HG03066 (cell line): ENCODE results near the gene SLC35G6.
"Not testable (repeated sequence)": the region's sequence is repeated elsewhere in the genome, so short reads cannot be mapped to it uniquely, and the experiment has no call there.

ENCODE experiments used
- ATAC-seq: cut with Tn5 transposase; IDR thresholded peaks from one replicate; pipeline ENCODE4 v1.9.1; 2021; ENCODE audit warnings: low read depth; ENCODE audit not compliant: unreplicated experiment

SLC35G6 gene

DNA sequence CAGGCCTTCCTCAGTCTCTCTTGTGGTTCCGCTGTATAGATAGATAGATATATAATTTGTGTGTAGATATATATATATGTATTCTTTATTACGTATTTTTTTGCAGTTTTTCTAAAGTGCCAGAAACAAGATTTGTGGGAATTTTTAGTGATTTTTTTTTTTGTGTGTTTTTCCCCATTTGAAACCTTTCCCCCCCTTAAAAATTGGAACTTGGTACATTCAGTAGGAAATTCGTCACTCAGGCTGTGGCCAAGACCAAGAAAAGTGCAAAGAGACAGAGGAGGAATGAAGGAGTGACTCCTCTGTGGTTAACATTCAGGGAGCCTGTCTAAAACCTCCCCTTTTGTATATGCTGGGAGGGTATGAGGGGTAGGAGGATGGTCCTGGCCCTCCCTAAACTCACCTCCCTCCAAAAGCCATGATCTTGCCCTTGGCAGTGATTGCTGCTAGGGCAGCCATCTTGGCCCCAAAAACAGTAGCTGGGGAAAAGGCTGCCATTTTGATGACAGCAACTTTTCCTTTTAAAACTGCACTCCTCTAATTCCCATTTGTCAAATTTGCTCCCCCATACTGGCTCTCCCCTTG, 21.2 kb upstream of the SLC35G6 start:
- ATAC-seq: no peak

DNA sequence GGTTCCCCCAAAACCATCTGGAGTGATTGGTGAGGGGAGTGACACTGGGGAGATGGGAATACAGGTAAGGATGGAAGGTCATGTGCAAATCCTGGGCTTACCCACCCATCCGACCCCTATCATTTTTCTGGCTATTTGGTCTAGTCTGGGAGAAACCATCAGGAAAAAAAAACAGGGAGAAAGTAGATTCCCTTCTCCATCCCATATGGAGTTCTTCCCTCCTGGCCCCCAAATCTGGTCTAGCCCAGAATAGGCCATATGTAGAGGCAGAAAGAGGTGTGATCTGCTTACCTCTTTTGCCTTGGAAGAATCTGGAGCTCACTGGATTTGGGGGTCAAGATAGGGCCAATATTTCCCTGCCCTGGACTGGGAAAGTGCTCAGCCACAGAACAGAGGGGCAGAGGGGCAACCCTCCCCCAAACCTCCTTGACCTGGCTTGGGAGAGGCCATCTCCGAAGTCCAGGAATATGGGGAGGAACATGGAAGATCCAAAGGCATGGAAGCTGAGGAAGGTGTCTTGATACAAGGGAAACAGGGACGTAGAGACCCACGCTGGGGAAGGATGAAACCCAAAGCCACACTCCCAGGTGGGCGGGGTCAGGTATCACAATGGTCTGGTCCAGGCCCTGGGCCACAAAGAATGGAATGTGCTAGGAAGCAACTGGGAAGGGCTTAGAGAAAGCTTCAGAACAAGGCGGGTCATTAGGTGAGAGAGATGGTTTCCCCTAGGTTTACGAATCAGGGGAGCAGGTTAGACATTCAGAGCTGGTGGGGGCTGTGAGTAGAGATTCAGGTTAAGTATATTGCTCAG, 20.2 kb upstream of the SLC35G6 start:
- no peak for ATAC-seq

DNA sequence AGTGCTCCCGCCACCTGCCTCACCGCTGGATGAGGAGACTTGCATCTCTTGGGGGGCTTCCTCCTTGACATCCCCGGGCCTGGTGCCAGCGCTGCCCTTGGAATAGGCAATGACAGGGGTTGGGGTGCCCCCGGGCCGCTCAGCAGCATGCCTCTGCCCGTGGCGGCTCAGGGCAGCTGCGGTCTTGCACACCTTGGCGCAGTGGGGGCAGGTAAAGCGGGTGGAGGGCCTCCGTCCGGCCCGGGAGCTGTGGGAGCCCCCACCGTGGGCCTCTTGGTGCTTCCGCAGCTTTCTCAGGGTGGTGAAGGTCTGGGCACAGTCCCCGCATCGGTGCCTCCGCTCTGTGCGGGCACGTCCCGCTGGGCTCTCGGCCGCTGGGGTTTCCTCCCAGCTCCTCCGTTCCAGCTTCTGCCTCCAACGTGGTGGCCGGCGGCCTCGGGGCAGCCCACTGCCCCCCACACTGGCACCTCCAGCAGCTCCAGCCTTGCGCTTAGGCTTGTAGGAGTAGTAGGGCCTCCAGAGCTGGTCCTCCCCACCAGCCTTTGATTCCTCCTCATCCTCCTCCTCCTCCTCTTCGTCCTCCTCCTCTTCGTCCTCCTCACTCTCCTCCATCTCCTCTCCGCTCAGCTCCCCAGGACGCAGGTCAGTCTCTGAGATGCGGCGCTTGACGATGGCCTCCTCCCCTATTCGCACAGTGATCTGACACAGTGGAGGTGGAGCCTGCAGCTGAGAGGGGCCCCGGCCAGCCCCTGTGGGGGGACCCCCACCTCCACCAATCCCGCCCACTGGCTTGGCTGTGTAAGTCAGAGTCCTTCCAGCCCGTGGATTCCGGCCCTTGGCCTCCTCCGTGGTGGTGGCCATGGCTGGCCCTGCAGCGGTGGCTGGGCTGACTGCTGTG, 18.5 kb upstream of the SLC35G6 start:
- no peak for ATAC-seq

DNA sequence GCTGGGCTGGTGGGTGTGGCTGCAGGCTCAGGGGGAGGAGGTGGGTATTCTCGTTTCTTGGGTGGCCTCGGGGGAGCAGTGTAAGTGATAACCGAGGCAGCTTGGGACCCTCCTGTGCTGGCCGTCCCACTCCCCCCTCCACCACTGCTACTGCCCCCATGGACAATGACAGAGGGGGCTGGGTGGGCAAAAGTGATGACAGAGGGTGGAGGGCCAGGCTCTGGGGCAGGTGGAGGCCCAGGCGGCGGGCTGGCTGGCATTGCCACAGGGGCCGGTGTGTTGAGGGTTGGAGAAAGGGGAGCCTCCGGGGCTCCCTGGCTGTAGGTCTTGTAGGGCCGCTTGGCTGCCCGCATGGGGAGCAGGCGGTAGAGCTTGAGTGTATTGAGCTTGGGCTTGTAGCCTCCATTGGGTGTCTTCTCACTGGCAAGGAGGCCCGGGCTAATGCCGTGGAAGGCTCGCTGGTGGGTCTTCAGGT, 17.8 kb upstream of the SLC35G6 start:
- ATAC-seq: no peak

DNA sequence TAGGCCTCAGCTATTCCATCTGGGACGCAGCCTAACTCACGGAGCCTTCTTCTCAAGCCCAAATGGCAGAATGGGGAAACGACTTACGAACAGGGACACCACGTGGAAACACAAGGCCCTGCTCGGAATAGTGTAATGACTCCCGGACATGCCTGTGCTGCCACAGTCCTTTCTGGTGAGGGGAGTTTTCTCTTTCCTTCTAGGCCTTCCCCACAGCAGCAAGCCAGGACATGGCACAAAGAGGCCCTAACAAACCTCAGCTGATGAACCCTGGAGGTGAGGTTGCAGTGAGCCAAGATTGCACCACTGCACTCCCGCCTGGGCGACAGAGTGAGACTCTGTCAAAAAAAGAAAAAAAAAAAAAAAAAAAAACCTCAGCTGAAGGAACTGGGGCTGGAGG, 17.2 kb upstream of the SLC35G6 start:
- no peak for ATAC-seq

DNA sequence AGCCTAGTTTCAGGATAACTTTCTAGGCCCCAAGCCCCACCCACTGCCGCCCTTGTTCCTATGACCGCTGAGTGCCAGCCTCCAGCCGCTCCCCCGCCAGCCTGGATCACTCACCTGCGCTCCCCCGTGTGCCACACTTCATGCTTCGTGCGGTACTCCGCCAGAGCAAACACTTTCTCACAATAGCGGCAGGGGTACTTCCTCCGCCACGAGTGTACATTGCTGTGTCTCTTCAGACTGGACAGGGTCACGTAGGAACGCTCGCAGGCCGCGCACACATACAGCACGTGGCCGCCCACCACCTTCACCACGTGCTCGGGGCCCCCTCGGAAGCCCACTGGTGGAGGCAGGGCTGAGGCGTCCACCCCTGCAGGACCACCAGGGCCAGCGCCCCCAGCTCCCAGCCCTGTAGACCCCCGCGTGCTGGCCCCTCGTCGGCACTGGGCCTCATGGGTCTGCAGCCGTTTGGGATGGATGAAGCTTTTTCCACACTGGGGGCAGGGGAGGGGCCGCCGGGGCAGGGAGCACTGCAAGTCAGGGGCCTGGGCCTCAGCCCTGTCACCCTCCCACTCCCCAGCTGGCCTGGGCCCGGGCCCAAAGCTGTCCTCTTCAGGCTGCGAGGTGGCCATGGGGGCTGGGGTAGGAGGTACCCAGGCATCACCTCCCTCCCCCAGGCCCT, 15.5 kb upstream of the SLC35G6 start:
- ATAC-seq: no peak

DNA sequence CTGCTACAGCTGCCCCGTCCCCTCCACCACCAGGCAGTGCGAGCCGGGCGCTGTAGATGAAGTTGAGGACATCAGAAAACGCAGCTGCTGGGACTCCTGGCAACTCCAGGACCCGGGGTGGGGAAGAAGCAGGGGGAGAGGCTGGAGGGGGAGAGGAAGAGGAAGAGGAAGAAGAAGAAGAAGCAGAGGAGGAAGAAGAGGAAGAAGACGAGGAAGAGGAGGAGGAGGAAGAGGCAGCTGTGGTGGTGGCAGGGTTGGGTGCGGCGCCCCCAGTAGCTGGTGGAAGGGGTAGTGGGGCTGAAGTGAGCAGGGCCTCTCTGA, 15.0 kb upstream of the SLC35G6 start:
- ATAC-seq: no peak

DNA sequence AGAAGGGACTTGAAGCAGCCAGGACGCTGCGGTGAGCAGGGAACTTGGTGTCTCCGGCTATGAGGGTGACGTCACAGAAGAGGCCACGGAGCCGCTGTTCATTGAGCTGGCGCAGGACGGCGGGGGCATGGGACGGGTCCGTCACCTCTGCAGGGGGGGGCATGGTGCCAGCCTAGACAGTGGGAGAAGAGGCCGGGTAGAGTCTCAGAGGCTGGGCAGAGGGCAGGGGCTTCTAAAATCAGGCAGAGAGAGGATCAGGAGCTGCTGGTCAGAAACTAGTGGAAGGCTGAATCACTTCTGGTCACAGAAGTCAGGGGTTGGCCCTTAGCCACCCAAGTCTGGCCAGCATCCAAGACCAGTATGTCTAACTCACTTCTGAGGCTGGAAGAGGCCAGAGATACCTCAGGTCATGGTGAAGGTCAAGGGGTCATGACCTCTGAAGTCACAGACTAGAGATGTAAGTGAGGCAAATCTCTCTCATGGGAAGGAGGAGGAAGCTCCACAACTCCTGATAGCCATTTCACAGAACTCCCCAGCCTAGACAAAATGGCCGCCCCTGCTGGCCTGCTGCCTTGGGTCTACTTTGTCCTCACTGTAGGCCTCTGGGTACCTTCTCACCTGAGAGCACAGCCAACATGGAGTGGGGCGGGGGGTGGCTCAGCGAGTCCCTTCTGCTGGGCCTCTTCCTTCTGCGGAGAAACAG, 14.5 kb upstream of the SLC35G6 start:
- ATAC-seq: no peak

DNA sequence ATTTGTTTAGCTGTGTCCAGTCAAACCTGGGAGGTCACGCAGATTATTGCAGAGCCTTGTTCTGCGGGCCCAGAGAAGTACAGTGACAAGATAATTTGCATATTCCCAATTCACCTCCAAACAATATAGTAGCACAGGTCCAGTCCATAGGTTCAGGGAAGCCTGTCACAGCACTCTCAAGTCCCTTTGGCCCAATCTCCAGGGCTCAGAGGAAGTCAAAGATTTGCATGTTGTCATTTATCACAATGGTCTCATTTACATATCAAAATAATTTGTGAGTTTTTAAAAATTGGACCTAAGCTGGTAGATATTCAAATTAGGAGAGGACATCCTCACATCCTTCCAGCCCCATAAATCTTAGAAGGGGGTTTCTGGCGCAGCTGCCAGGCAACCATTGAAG, 13.7 kb upstream of the SLC35G6 start:
- no peak for ATAC-seq

DNA sequence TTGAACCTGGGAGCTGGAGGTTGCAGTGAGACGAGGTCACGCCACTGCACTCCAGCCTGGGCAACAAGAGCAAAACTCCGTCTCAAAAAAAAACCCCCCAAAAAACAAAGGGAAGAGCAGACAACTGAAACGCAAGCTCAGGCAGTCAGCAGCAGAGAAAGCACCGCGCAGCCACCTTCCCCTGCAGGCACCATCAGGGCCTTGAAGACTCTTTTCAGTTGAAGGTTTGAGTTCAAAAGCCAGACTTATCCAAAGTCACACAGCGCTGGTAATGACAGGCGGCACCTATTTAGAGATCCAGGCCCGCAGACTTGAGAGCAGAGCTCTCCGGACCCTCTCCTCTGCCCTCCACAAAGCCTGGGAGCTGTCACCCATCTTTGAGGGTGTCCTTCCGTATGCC, 13.0 kb upstream of the SLC35G6 start:
- ATAC-seq: no peak

DNA sequence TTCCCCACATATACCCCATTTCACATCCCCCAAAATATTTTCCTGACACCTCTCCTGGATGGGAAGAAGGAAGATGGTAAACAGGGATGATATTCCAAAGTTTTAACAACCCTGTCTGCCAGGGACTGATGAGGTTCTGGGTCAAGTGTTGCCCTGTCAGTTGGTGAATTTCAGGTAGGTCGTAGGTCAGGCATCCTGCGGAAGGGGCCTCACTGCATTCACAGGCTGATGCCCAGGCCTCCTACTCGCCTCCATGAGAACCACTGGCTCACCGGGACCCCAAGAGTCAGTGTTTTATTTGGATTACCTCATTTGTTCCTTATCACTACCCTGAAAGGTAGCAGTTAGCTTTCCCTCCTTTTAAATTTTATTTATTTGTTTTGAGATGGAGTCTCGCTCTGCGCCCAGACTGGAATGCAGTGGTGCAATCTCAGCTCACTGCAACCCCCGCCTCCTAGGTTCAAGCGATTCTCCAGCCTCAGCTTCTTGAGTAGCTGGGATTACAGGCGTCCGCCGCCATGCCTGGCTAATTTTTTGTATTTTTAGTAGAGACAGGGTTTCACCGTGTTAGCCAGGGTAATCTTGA, 12.3 kb upstream of the SLC35G6 start:
- no peak for ATAC-seq

DNA sequence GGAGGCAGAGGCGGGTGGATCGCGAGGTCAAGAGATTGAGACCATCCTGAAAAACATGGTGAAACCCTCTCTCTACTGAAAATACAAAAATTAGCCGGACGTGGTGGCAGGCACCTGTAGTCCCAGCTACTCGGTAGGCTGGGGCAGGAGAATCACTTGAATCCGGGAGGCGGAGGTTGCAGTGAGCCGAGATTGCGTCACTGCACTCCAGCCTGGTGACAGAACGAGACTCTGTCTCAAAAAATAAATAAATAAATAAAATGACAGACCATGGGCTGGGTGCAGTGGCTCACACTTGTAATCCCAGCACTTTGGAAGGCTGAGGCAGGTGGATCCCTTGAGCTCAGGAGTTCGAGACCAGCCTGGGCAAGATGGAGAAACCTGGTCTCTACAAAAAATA, 11.4 kb upstream of the SLC35G6 start:
- not testable (repeated sequence) for ATAC-seq

DNA sequence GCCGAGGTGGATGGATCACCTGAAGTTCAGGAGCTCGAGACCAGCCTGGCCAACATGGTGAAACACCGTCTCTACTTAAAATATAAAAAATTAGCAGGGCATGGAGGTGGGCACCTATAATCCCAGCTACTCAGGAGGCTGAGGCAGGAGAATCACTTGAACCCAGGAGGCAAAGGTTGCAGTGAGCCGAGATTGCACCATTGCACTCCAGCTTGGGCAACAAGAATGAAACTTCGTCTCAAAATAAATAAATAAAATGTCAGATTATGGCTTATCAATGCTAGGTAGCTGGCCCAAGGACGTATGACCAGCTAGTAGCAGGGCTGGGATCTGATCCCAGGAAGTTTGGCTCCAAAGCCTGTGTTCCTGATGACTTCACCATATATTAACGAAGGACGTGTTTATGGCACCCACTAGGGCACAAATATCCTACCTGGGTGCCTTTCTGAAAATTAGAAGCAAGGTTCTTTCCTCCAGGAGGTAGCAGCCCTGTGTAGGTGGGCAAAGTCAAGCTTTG, 10.7 kb upstream of the SLC35G6 start:
- not testable (repeated sequence) for ATAC-seq

DNA sequence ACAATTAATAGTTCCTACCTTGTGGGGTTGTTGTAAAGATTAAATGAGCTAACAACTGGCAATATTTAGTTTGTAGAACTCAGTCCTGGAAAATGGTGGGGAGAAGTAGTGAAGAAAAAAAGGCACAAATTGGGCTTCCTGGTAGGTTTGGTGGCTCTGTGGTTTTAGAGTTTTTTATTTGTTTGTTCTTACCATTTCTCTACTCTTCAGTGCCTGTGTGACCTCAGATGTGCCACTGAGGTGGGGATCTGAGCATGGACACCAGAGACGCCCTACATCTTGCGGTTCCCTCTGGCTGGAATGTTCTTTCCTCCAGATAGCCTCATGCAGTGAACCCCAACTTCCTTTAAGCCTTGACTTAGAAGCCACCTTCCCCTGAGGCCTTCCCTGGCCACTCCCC, 9.5 kb upstream of the SLC35G6 start:
- no peak for ATAC-seq

DNA sequence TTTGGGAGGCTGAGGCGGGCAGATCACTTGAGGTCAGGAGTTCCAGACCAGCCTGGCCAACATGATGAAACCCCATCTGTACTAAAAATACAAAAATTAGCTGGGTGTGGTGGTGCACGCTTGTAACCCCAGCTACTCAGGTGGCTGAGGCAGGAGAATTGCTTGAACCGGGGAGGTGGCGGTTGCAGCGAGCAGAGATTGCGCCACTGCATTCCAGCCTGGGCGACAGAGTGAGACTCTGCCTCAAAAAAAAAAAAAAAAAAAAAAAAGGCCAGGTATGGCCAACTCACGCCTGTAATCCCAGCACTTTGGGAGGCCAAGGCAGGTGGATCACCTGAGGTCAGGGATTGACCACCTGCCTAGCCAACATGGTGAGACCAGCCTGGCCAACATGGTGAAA, 6.5 kb upstream of the SLC35G6 start:
- ATAC-seq: not testable (repeated sequence)

DNA sequence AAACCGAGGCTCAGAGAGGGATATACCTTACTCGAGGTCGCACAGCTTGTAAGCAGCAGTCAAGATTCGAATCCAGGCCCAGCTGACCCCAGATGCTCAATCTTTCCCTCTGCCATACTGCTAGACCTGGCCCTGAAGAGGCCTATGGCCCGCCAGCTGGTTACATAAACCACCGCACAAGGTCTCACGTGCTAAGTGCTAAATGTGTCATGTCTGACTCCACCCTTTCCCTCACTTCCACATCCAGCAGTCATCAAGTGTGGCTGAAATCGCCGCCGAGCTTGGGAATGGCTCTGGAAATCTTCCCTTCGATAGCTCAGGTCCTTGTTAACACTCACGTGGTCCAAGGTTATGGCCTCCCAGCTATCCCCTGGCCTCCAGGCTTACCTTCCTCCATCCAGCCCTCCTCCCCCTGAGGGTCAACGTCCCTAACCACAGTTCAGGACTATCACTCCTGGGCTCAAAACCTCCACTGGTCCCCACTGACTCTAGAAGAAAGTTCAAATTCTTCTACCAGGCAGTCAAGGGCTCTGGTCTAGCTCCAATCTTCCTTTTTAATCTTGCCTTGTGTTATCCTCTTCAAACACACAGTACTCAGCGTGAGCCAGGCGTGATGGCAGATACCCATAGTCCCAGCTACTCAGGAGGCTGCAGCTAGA, 5.4 kb upstream of the SLC35G6 start:
- no peak for ATAC-seq

DNA sequence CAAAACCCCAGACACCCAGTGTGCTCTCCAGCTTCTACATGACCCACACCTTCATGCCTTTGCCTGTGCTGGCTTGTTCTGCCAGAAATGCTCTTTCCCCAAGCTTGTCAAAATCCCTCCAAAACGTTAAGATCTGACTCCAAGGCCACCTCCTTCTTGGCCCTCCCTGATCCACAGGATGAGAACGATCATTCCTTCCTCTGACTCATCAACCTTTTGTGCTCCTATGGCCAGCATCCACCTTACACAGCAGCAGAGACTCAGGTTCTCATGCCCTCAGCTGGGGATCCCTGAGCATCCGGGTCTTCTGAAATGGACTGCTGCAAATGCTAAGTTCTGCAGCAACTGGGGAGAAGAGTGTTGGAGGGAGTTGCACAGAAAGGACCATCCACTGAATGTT, 4.8 kb upstream of the SLC35G6 start:
- no peak for ATAC-seq

DNA sequence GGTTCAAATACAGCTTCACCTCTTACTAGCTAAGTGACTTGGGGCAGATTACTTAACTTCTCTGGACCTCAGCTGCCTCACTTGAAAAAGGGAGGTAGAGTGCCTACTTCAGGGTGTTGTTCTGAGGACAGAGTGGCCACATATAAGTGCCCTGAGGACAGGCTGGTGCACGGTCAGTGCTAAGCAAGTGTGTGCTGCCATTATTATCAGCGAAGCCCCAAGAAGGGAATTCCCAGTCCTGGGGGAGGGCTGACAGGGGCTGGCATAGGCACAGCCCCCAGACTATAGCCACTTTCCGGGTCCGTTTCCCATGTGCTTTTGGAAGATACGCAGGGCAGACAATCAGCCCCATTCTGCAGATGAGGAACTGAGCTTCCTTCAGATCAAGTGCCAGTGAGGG, 4.3 kb upstream of the SLC35G6 start:
- no peak for ATAC-seq
